GM12878 (cell line): ENCODE measurements around the gene C8B. TPM values are rescaled to one million over a fixed set of nuclear protein-coding genes. Genes with fewer than 3 reads are reported as not detected.

Experiments
- ATAC-seq: fragments of 200-7000 bp; cut with Tn5 transposase; 3 replicates; pipeline ENCODE4 v1.9.1; 2020; ENCODE audit warnings: mild to moderate bottlenecking, moderate library complexity
- BruUV-seq: library from RNA; stranded (reverse); fragments of 400-500 nt; replicated peaks from 2 replicates; lab custom pipeline; 2021; lab: Mats Ljungman, UMichigan
- CTCF ChIA-PET: fragments of 300-600 bp; sonication (Branson Sonifier 250); formaldehyde crosslinking; extraction: SDS; loops from one replicate; lab custom pipeline; 2021; ENCODE audit warnings: inconsistent platforms; lab: Yijun Ruan, JAX
- POLR2A ChIA-PET: fragments of 350-600 bp; formaldehyde crosslinking; extraction: SDS; loops from one replicate; lab custom pipeline; 2021; ENCODE audit warnings: inconsistent platforms; lab: Charles Lee
- RAD21 ChIA-PET: fragments of 300-600 bp; sonication (Branson Sonifier 250); formaldehyde crosslinking; loops from one replicate; lab custom pipeline; 2023; ENCODE audit warnings: antibody characterized with exemption; ENCODE audit not compliant: unreplicated experiment; lab: Charles Lee
- SMC1A ChIA-PET: fragments of 300-600 bp; sonication (Branson Sonifier 250); formaldehyde crosslinking; loops from one replicate; lab custom pipeline; 2023; ENCODE audit not compliant: unreplicated experiment, uncharacterized antibody; lab: Charles Lee
- DNase-seq: peaks from one replicate; pipeline ENCODE4 v3.0.0-alpha.2; 2011; ENCODE audit warnings: low read depth, low spot score
- FAIRE-seq: peaks from 3 replicates; lab custom pipeline; 2011; peaks lifted over from hg19 to GRCh38; lab: Jason Lieb, UNC
- H2AFZ ChIP-seq: 2 replicates; pipeline ENCODE4 v1.6.0; 2011; ENCODE audit warnings: low read depth, low read length, control low read depth; ENCODE audit not compliant: control insufficient read depth
- H3K27ac ChIP-seq: 2 replicates; pipeline ENCODE4 v1.5.1; 2011; ENCODE audit warnings: control low read depth; ENCODE audit not compliant: control insufficient read depth, insufficient read depth
- H3K27me3 ChIP-seq, 2 experiments: replicated peaks in 1 of 2; 2 replicates each; pipeline versions ENCODE4 v1.6.0 to v1.6.1; 2011; ENCODE audit warnings: low read length in 1 of 2; ENCODE audit not compliant: control insufficient read depth in 2 of 2, insufficient read depth in 2 of 2
- H3K36me3 ChIP-seq, 2 experiments: 2 replicates each; pipeline ENCODE4 v1.5.1; 2011; ENCODE audit warnings: low read length in 1 of 2; ENCODE audit not compliant: control insufficient read depth in 2 of 2, insufficient read depth in 2 of 2
- H3K4me1 ChIP-seq: 2 replicates; pipeline ENCODE4 v1.6.1; 2011; ENCODE audit warnings: mild to moderate bottlenecking, low read length, moderate library complexity, mixed read lengths; ENCODE audit not compliant: control insufficient read depth, insufficient read depth
- H3K4me2 ChIP-seq: 2 replicates; pipeline ENCODE4 v1.6.0; 2011; ENCODE audit warnings: control low read depth; ENCODE audit not compliant: control insufficient read depth, insufficient read depth
- H3K4me3 ChIP-seq: fragments of 200-600 bp; sonication (generic); 2 replicates; pipeline ENCODE4 v1.5.1; 2016
- H3K79me2 ChIP-seq: 2 replicates; pipeline ENCODE4 v1.6.0; 2011; ENCODE audit warnings: low read length; ENCODE audit not compliant: control insufficient read depth, insufficient read depth
- H3K9ac ChIP-seq: 2 replicates; pipeline ENCODE4 v1.8.0; 2011; ENCODE audit warnings: low read length, control low read depth, mixed read lengths; ENCODE audit not compliant: control insufficient read depth, insufficient read depth
- H3K9me3 ChIP-seq: replicated peaks from 3 replicates; pipeline ENCODE4 v1.5.1; 2011; ENCODE audit warnings: mild to moderate bottlenecking, low read length; ENCODE audit not compliant: control insufficient read depth, insufficient read depth
- H4K20me1 ChIP-seq: 2 replicates; pipeline ENCODE4 v1.6.0; 2011; ENCODE audit not compliant: control insufficient read depth, insufficient read depth
- EZH2 ChIP-seq: IDR thresholded peaks from 2 replicates; pipeline ENCODE4 v1.6.1; 2012; ENCODE audit warnings: low read depth, mild to moderate bottlenecking, control low read depth, inconsistent platforms, low read length, borderline replicate concordance; ENCODE audit not compliant: control insufficient read depth
- GATAD2B ChIP-seq: fragments of 450-650 bp; conservative IDR thresholded peaks from 2 replicates; pipeline ENCODE4 v1.6.1; 2017; ENCODE audit warnings: low read depth, mild to moderate bottlenecking, moderate library complexity
- POLR2AphosphoS2 ChIP-seq: IDR thresholded peaks from 2 replicates; pipeline ENCODE4 v1.6.1; 2011; ENCODE audit warnings: low read depth, mild to moderate bottlenecking, low read length, improper control_type of control experiment, moderate library complexity
- RUNX3 ChIP-seq: IDR thresholded peaks from 2 replicates; pipeline ENCODE4 v1.6.1; 2012; ENCODE audit warnings: low read length, inconsistent platforms
- SMAD1 ChIP-seq: fragments of 450-650 bp; IDR thresholded peaks from 2 replicates; pipeline ENCODE4 v1.6.1; 2018; ENCODE audit warnings: mild to moderate bottlenecking, low read depth; ENCODE audit not compliant: partially characterized antibody
- SRF ChIP-seq, 2 experiments: IDR thresholded peaks; 2 replicates each; pipeline ENCODE4 v1.6.1; 2011; ENCODE audit warnings: low read depth in 2 of 2, low read length in 2 of 2, mild to moderate bottlenecking in 1 of 2, moderate library complexity in 1 of 2
- SUZ12 ChIP-seq: fragments of 200-600 bp; sonication (generic); IDR thresholded peaks from one replicate; pipeline ENCODE4 v1.6.1; 2018; ENCODE audit warnings: antibody characterized with exemption, mild to moderate bottlenecking; ENCODE audit not compliant: unreplicated experiment
- TCF7 ChIP-seq: IDR thresholded peaks from 2 replicates; pipeline ENCODE4 v1.6.1; 2014; ENCODE audit warnings: antibody characterized with exemption, borderline replicate concordance
- YBX1 ChIP-seq: fragments of 450-650 bp; IDR thresholded peaks from 2 replicates; pipeline ENCODE4 v1.6.1; 2016; ENCODE audit warnings: antibody characterized with exemption
- ZNF24 ChIP-seq: fragments of 450-650 bp; IDR thresholded peaks from 2 replicates; pipeline ENCODE4 v1.6.1; 2017; ENCODE audit warnings: antibody characterized with exemption, mild to moderate bottlenecking
- ZNF274 ChIP-seq: IDR thresholded peaks from one replicate; pipeline ENCODE4 v1.8.0; 2011; ENCODE audit not compliant: insufficient read length, insufficient read depth
- WGBS: methylation state at CpG from one replicate; pipeline ENCODE4 v1.1.6; 2016; ENCODE audit warnings: low lambda C conversion rate; ENCODE audit not compliant: insufficient replicate concordance, insufficient coverage; ENCODE audit errors: missing lambda C conversion rate; 5-methylcytosine and 5-hydroxymethylcytosine counted together
- in situ Hi-C: fragments of 300-500 bp; cut with MboI; formaldehyde crosslinking; loops from 9 replicates; pipeline ENCODE4 v1.14.3; 2018; ENCODE audit warnings: mixed read lengths
- intact Hi-C: fragments of 100-400 bp; cut with micrococcal nuclease; formaldehyde crosslinking; loops from one replicate; pipeline ENCODE4 v1.14.2; 2022; ENCODE audit not compliant: unreplicated experiment
- polyA plus RNA-seq, 11 experiments: library from polyadenylated mRNA; depleted of rRNA in 4 of 11; unstranded in 6 of 11; stranded (reverse) in 5 of 11; fragments of >200 nt; fragmentation: Nextera tagmentation in 4 of 11; fragmentation: Illumina TruSeq in 1 of 11; extraction: Ambion mirVana in 4 of 11; extraction: Trizol in 1 of 11; gene quantifications; 1 replicate in 1 of 11; 2 replicates in 10 of 11; pipeline versions ENCODE4 v1.2.1 to v1.2.3, GENCODE V29; 2011 to 2016; ENCODE audit warnings: inconsistent platforms in 2 of 11, missing spikeins in 2 of 11, low read depth in 1 of 11
- total RNA-seq, 4 experiments: library from RNA; depleted of rRNA in 3 of 4; stranded (reverse); fragments of >200 nt in 3 of 4; fragmentation: Illumina TruSeq in 1 of 4; extraction: Trizol in 1 of 4; gene quantifications; 2 replicates each; pipeline versions ENCODE4 v1.2.1 to v1.2.3, GENCODE V29; 2013 to 2021
- TF ChIP-seq, protein P1 (sequence below): fragments of 450-650 bp; IDR thresholded peaks from 2 replicates; pipeline ENCODE4 v1.6.1; 2017; ENCODE audit warnings: mild to moderate bottlenecking, moderate library complexity
- TF ChIP-seq, protein P2 (sequence below): IDR thresholded peaks from 2 replicates; pipeline ENCODE4 v1.6.1; 2012; ENCODE audit warnings: low read depth, low read length, improper control_type of control experiment
- TF ChIP-seq, protein P3 (sequence below): fragments of 450-650 bp; conservative IDR thresholded peaks from 2 replicates; pipeline ENCODE4 v1.6.1; 2017; ENCODE audit warnings: mild to moderate bottlenecking, moderate library complexity
- TF ChIP-seq, protein P4 (sequence below): fragments of 450-650 bp; IDR thresholded peaks from 2 replicates; pipeline ENCODE4 v1.6.1; 2017; ENCODE audit warnings: mild to moderate bottlenecking, low read depth, inconsistent platforms; ENCODE audit not compliant: poor library complexity, severe bottlenecking

C8B gene
- total and polyA plus RNA-seq, 10 of the 15 experiments (the other 5 are each of a cell fraction or from before 2014, with no cell fraction given): not detected

DNA sequence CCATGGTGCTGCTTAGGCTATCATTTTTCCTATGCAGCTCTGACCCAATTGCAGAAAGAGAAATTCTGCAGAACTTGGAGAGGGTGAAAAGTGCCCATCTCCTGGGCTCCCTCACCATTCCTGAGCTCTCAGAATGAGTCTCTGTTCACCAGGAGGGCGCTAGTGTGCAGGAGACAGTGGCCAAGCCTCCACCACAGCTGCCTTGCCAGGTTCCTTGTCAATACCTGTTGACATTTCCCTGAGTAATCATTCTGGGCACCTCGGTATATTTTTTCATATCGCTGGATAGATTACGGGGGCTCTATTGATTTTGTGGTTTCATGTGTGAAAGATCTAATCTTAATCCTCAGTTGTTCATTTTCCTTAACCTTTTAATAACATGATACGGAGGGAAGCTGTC lies 13.0 kb upstream of the C8B start (continued):
- TF ChIP-seq RUNX3: no peak
- TF ChIP-seq SRF (IDR thresholded peaks at IDR 0.05; ENCODE audit: low read depth in 2 of 2, low read length in 2 of 2): no peak
- no peak for TF ChIP-seq EZH2
- TF ChIP-seq, protein P1, sequence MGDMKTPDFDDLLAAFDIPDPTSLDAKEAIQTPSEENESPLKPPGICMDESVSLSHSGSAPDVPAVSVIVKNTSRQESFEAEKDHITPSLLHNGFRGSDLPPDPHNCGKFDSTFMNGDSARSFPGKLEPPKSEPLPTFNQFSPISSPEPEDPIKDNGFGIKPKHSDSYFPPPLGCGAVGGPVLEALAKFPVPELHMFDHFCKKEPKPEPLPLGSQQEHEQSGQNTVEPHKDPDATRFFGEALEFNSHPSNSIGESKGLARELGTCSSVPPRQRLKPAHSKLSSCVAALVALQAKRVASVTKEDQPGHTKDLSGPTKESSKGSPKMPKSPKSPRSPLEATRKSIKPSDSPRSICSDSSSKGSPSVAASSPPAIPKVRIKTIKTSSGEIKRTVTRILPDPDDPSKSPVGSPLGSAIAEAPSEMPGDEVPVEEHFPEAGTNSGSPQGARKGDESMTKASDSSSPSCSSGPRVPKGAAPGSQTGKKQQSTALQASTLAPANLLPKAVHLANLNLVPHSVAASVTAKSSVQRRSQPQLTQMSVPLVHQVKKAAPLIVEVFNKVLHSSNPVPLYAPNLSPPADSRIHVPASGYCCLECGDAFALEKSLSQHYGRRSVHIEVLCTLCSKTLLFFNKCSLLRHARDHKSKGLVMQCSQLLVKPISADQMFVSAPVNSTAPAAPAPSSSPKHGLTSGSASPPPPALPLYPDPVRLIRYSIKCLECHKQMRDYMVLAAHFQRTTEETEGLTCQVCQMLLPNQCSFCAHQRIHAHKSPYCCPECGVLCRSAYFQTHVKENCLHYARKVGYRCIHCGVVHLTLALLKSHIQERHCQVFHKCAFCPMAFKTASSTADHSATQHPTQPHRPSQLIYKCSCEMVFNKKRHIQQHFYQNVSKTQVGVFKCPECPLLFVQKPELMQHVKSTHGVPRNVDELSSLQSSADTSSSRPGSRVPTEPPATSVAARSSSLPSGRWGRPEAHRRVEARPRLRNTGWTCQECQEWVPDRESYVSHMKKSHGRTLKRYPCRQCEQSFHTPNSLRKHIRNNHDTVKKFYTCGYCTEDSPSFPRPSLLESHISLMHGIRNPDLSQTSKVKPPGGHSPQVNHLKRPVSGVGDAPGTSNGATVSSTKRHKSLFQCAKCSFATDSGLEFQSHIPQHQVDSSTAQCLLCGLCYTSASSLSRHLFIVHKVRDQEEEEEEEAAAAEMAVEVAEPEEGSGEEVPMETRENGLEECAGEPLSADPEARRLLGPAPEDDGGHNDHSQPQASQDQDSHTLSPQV: no peak
- TF ChIP-seq SMAD1: no peak
- TF ChIP-seq ZNF274: no peak

DNA sequence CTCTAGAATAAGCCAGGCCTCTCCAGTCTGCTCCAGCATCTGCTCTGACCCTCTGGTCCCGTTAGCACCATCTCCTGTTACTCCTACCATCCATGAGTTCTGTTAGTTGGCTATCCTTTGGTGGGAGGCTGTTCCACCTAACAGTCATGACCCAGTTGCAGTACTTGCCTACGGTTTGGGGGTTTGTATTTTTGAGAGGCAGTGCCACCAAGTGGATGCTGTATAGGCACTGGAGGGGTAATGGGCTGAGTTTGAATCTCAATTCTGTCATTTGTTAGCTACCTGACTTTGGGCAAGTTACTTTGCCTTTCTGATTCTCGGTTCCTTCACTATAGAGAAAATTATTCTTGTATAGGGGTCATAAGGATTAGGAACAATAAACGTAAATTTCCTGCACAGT lies 12.1 kb upstream of the C8B start:
- ChIA-PET CTCF (no interaction called here), POLR2A (no interaction called here), SMC1A (no interaction called here), RAD21 (no interaction called here)
- no peaks in the 10 kb centered on the region for H3K4me1 ChIP-seq
- ATAC-seq (no peak), FAIRE-seq (no peak), DNase-seq (no peak)
- no peak overlapping the region for H2AFZ ChIP-seq
- no peaks in the 10 kb centered on the region for H3K9me3 ChIP-seq
- no peak overlapping the region for H3K27ac ChIP-seq
- H3K9ac ChIP-seq: no peak overlapping the region
- H4K20me1 ChIP-seq: no peaks in the 10 kb centered on the region
- no peaks in the 10 kb centered on the region for H3K36me3 ChIP-seq
- no peak overlapping the region for H3K4me3 ChIP-seq
- intact Hi-C loops (no loop called here), in situ Hi-C loops (no loop called here)
- no peak overlapping the region for H3K4me2 ChIP-seq
- BruUV-seq: no TSS peak
- H3K79me2 ChIP-seq: no peaks in the 10 kb centered on the region
- peaks cover 0 to 3% of the 10 kb centered on the region in 2 experiments; a peak in 3 of 4 replicates for H3K27me3 ChIP-seq
- 1% methylated on average over 4 of the region's 4 CpGs for WGBS
- TF ChIP-seq, protein P2, sequence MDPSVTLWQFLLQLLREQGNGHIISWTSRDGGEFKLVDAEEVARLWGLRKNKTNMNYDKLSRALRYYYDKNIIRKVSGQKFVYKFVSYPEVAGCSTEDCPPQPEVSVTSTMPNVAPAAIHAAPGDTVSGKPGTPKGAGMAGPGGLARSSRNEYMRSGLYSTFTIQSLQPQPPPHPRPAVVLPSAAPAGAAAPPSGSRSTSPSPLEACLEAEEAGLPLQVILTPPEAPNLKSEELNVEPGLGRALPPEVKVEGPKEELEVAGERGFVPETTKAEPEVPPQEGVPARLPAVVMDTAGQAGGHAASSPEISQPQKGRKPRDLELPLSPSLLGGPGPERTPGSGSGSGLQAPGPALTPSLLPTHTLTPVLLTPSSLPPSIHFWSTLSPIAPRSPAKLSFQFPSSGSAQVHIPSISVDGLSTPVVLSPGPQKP: no peak
- TF ChIP-seq GATAD2B (no peak), POLR2AphosphoS2 (no peak), SUZ12 (no peak), ZNF24 (no peak), YBX1 (no peak), TCF7 (no peak)
- TF ChIP-seq, protein P3, sequence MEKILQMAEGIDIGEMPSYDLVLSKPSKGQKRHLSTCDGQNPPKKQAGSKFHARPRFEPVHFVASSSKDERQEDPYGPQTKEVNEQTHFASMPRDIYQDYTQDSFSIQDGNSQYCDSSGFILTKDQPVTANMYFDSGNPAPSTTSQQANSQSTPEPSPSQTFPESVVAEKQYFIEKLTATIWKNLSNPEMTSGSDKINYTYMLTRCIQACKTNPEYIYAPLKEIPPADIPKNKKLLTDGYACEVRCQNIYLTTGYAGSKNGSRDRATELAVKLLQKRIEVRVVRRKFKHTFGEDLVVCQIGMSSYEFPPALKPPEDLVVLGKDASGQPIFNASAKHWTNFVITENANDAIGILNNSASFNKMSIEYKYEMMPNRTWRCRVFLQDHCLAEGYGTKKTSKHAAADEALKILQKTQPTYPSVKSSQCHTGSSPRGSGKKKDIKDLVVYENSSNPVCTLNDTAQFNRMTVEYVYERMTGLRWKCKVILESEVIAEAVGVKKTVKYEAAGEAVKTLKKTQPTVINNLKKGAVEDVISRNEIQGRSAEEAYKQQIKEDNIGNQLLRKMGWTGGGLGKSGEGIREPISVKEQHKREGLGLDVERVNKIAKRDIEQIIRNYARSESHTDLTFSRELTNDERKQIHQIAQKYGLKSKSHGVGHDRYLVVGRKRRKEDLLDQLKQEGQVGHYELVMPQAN: no peak
- TF ChIP-seq, protein P4, sequence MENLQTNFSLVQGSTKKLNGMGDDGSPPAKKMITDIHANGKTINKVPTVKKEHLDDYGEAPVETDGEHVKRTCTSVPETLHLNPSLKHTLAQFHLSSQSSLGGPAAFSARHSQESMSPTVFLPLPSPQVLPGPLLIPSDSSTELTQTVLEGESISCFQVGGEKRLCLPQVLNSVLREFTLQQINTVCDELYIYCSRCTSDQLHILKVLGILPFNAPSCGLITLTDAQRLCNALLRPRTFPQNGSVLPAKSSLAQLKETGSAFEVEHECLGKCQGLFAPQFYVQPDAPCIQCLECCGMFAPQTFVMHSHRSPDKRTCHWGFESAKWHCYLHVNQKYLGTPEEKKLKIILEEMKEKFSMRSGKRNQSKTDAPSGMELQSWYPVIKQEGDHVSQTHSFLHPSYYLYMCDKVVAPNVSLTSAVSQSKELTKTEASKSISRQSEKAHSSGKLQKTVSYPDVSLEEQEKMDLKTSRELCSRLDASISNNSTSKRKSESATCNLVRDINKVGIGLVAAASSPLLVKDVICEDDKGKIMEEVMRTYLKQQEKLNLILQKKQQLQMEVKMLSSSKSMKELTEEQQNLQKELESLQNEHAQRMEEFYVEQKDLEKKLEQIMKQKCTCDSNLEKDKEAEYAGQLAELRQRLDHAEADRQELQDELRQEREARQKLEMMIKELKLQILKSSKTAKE: no peak
